MCF 10A (cell line): ENCODE results near the gene CABLES1. TPM values are rescaled to one million over a fixed set of nuclear protein-coding genes. Genes with fewer than 3 reads are reported as not detected.
A peak's percentile ranks its signal among the peaks of the same experiment; 100 is the strongest.

ENCODE experiments used
- BruUV-seq: library from RNA; stranded (reverse); fragments of 400-500 nt; replicated peaks from 2 replicates; lab custom pipeline; 2021; lab: Mats Ljungman, UMichigan
- CTCF ChIA-PET: fragments of 300-600 bp; sonication (Branson Sonifier 250); formaldehyde crosslinking; extraction: SDS; loops from one replicate; lab custom pipeline; 2021; ENCODE audit warnings: antibody characterized with exemption, inconsistent platforms; lab: Yijun Ruan, JAX
- POLR2A ChIA-PET: fragments of 300-600, 350-650 bp; sonication (Branson Sonifier 250); formaldehyde crosslinking; extraction: SDS; loops from one replicate; lab custom pipeline; 2020; ENCODE audit warnings: antibody characterized with exemption, inconsistent platforms; lab: Yijun Ruan, JAX
- DNase-seq: peaks from one replicate; pipeline ENCODE4 v3.0.0-alpha.2; 2018; ENCODE audit not compliant: unreplicated experiment
- H3K27ac Mint-ChIP-seq: one replicate; pipeline ENCODE4 v1.8.0; 2022; ENCODE audit warnings: mild to moderate bottlenecking, low read depth, mixed read lengths; ENCODE audit not compliant: unreplicated experiment
- H3K27me3 Mint-ChIP-seq: one replicate; pipeline ENCODE4 v1.8.0; 2022; ENCODE audit warnings: mixed read lengths; ENCODE audit not compliant: insufficient read depth, unreplicated experiment
- H3K36me3 Mint-ChIP-seq: one replicate; pipeline ENCODE4 v1.8.0; 2022; ENCODE audit warnings: mild to moderate bottlenecking, moderate library complexity, mixed read lengths; ENCODE audit not compliant: insufficient read depth, unreplicated experiment
- H3K4me1 Mint-ChIP-seq: one replicate; pipeline ENCODE4 v1.8.0; 2022; ENCODE audit warnings: mixed read lengths; ENCODE audit not compliant: insufficient read depth, unreplicated experiment
- H3K4me3 Mint-ChIP-seq: one replicate; pipeline ENCODE4 v1.8.0; 2022; ENCODE audit warnings: mild to moderate bottlenecking, moderate library complexity, mixed read lengths; ENCODE audit not compliant: unreplicated experiment
- H3K9me3 Mint-ChIP-seq: one replicate; pipeline ENCODE4 v1.8.0; 2022; ENCODE audit warnings: mixed read lengths; ENCODE audit not compliant: unreplicated experiment
- intact Hi-C: fragments of 100-400 bp; cut with micrococcal nuclease; formaldehyde crosslinking; loops from 2 replicates; pipeline ENCODE4 v1.14.1; 2022
- total RNA-seq: library from RNA; stranded (reverse); gene quantifications from 2 replicates; pipeline ENCODE4 v1.2.3, GENCODE V29; 2022
- TF ChIP-seq, protein P1 (sequence below): fragments of 200-600 bp; IDR thresholded peaks from one replicate; pipeline ENCODE4 v1.8.0; 2022; ENCODE audit warnings: antibody characterized with exemption, mild to moderate bottlenecking; ENCODE audit not compliant: unreplicated experiment

Gene CABLES1
- total RNA-seq, 1 experiment from 2014 or later: 3.2 TPM

DNA sequence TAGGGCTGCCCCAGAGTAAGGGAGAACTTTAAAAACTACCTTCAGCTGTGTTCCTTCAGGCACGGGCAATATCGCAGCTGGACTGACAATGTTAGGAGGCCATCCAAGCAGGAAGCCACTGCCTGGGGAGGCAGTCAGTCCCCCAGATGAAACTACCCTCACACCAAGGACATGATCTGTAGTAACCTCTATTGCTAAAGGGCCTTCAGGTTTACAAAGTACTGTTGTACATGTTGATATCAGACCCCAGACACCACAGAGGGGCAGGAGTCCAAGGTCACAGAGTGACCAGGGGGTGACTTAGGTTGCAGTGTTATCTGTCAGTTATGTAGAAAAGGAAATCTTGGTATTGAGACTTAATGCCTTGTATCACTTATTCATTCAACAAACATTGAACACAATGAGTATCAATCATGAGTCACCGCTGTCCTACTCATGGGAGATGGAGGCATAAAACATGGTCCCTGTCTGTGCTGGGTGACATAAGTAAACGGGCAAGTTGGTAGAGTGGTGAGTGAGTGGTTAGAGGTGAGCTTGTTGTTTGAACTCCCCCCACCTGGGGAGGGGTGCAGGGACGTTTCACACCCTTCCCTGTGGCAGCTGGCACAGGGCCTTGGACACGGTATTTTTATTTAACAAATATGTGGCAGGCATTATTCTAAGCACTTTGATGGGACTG lies 7.1 kb downstream of the CABLES1 start:
- ChIA-PET POLR2A (interaction anchor here (0.5 to 2.2 kb wide), 4 partner anchors 8 to 1417 kb away, joined by 3 to 13 read pairs (median 4); partner anchors contain the start of genes CABLES1 and RIOK3), CTCF (interaction anchor here (0.8 to 1.9 kb wide), 3 partner anchors 11 to 237 kb away, joined by 3 to 7 read pairs (median 7); no protein-coding TSS in a partner anchor)
- Mint-ChIP-seq H3K27ac (peak overlapping the region; percentile 89), H3K9me3 (no peaks in the 10 kb centered on the region), H3K4me1 (peaks cover 25% of the 10 kb centered on the region), H3K4me3 (no peak overlapping the region), H3K27me3 (no peaks in the 10 kb centered on the region), H3K36me3 (no peaks in the 10 kb centered on the region)
- intact Hi-C loops: no loop called here
- DNase-seq: peak; percentile 35
- TF ChIP-seq, protein P1, sequence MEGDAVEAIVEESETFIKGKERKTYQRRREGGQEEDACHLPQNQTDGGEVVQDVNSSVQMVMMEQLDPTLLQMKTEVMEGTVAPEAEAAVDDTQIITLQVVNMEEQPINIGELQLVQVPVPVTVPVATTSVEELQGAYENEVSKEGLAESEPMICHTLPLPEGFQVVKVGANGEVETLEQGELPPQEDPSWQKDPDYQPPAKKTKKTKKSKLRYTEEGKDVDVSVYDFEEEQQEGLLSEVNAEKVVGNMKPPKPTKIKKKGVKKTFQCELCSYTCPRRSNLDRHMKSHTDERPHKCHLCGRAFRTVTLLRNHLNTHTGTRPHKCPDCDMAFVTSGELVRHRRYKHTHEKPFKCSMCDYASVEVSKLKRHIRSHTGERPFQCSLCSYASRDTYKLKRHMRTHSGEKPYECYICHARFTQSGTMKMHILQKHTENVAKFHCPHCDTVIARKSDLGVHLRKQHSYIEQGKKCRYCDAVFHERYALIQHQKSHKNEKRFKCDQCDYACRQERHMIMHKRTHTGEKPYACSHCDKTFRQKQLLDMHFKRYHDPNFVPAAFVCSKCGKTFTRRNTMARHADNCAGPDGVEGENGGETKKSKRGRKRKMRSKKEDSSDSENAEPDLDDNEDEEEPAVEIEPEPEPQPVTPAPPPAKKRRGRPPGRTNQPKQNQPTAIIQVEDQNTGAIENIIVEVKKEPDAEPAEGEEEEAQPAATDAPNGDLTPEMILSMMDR: no peak
- BruUV-seq: no TSS peak

DNA sequence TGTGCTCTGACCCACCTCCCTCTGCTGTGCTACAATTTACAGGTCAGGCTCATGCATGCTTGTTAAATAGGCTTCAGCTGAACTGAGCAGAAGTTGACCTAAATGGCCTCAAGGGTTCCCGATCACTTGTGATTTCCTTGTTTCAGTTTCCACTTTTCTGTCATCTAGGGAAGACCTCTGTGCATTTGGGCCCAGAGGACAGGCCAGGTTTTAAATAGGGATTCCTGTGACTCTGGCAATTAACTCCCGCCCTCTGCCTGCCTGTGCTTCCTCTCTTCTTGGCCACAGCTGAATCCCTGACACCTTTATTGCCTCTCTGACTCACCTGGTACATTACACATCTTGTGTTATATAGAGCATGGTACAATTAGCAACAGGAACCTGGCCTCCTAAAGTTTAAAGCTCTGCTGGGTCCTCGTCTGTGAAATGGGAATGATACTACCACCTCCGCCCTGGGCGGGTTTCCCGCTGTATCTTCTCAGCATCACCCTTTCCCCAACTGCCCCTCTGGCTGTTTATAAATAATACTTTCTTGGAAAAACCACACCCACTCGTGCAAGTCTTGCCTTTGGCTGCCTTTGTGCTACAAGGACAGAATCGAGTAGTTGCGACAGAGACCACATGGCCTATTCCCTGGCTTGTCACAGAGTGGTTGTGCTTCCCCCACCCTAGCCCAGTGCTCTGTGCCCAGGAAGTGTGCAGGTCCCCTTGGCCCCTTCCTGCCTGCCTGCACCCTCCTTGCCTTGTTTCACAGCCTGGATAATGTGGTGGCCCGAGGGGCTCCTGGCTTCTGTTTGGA lies 7.9 kb downstream of the CABLES1 start:
- TF ChIP-seq, protein P1: no peak

DNA sequence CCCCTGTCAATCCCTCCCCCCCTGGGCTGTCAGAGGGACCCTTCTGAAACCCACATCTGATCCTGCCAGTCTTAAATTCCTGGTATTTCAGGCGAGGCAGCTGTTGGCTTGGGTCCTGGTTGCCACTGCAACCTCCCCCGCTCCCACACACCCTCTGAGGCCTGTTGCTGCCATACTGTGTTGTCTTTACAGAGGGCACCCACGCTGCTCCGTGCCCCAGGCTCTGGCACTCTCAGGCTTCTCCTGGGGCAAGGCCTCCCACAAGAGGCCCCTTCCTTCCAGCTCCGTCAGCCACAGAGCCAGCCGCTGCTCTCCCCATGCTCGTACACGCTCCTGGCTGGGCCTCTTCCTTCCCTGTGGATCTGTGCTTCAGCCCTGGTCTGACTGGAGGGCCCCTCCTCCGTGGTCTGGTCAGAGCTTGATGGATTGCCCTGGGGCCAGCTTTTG lies 8.6 kb downstream of the CABLES1 start:
- CTCF ChIA-PET: interaction anchor here (0.6 to 1.9 kb wide), 4 partner anchors 10 to 236 kb away, joined by 4 to 7 read pairs (median 6); no protein-coding TSS in a partner anchor
- Mint-ChIP-seq H3K4me1 (peaks cover 21% of the 10 kb centered on the region), H3K27me3 (no peaks in the 10 kb centered on the region), H3K4me3 (no peak overlapping the region), H3K27ac (peak overlapping the region; percentile 89), H3K9me3 (no peaks in the 10 kb centered on the region), H3K36me3 (no peaks in the 10 kb centered on the region)
- intact Hi-C loops: no loop called here
- no TSS peak for BruUV-seq
- peak; percentile 27 for DNase-seq
- POLR2A ChIA-PET: interaction anchor here (0.5 to 2.2 kb wide), 7 partner anchors 9 to 299 kb away, joined by 3 to 13 read pairs (median 3); partner anchors contain the start of gene CABLES1
- TF ChIP-seq, protein P1: no peak

More for the DNA sequence above, 7.9 kb downstream of the CABLES1 start:
- Mint-ChIP-seq H3K27ac (peak overlapping the region; percentile 89), H3K4me3 (no peak overlapping the region), H3K9me3 (no peaks in the 10 kb centered on the region), H3K36me3 (no peaks in the 10 kb centered on the region), H3K27me3 (no peaks in the 10 kb centered on the region), H3K4me1 (peaks cover 21% of the 10 kb centered on the region)
- peak; percentile 77 for DNase-seq
- intact Hi-C loops: no loop called here
- CTCF ChIA-PET: interaction anchor here (0.6 to 1.9 kb wide), 5 partner anchors 11 to 236 kb away, joined by 3 to 7 read pairs (median 4); no protein-coding TSS in a partner anchor
- no TSS peak for BruUV-seq
- POLR2A ChIA-PET: interaction anchor here (0.5 to 2.2 kb wide), 7 partner anchors 8 to 1418 kb away, joined by 3 to 13 read pairs (median 3); partner anchors contain the start of genes CABLES1 and RIOK3
